HG03139 (cell line): ENCODE data around the gene CMPK2.
"Not testable (repeated sequence)": the region's sequence is repeated elsewhere in the genome, so short reads cannot be mapped to it uniquely, and the experiment has no call there.

Experiments used
- ATAC-seq: cut with Tn5 transposase; IDR thresholded peaks from one replicate; pipeline ENCODE4 v1.9.1; 2021; ENCODE audit not compliant: unreplicated experiment

CMPK2 gene

GRCh38 chr2:6865346-6866274 lies at the start of gene CMPK2:
CMPK2 (minus strand) TSS chr2:6865907; CDS start chr2:6865696, 211 bp downstream.
- peak; percentile 73 for ATAC-seq

GRCh38 chr2:6915399-6915798 lies 49.7 kb upstream of the CMPK2 start:
- ATAC-seq = no peak

GRCh38 chr2:6914828-6915227 lies 49.1 kb upstream of the CMPK2 start:
- no peak for ATAC-seq

- no peak for ATAC-seq
These were observed 47.9 kb upstream of the CMPK2 start for GRCh38 chr2:6913415-6914157.

GRCh38 chr2:6911721-6912120 lies 46.0 kb upstream of the CMPK2 start:
- ATAC-seq = no peak

- peak; percentile 99 for ATAC-seq
These were observed 44.0 kb upstream of the CMPK2 start for GRCh38 chr2:6909431-6910385.

- ATAC-seq = no peak
These were observed 42.6 kb upstream of the CMPK2 start for GRCh38 chr2:6908291-6908690.

- no peak for ATAC-seq
These were observed 40.5 kb upstream of the CMPK2 start for GRCh38 chr2:6906165-6906741.

GRCh38 chr2:6905668-6906067 lies 40.0 kb upstream of the CMPK2 start:
- ATAC-seq = no peak

GRCh38 chr2:6902581-6902980 lies 36.9 kb upstream of the CMPK2 start:
- not testable (repeated sequence) for ATAC-seq

- no peak for ATAC-seq
These were observed 31.4 kb upstream of the CMPK2 start for GRCh38 chr2:6896930-6897759.

- ATAC-seq = no peak
These were observed 28.3 kb upstream of the CMPK2 start for GRCh38 chr2:6893876-6894482.

- ATAC-seq = no peak
These were observed 23.0 kb upstream of the CMPK2 start for GRCh38 chr2:6888724-6889123.

GRCh38 chr2:6887751-6888192 lies 22.1 kb upstream of the CMPK2 start:
- ATAC-seq = no peak

- ATAC-seq = no peak
These were observed 20.3 kb upstream of the CMPK2 start for GRCh38 chr2:6885968-6886367.

GRCh38 chr2:6885551-6885950 lies 19.8 kb upstream of the CMPK2 start:
- ATAC-seq = no peak

GRCh38 chr2:6883448-6884122 lies 17.9 kb upstream of the CMPK2 start:
- ATAC-seq = no peak

GRCh38 chr2:6881516-6881915 lies 15.8 kb upstream of the CMPK2 start:
- no peak for ATAC-seq

GRCh38 chr2:6881046-6881445 lies 15.3 kb upstream of the CMPK2 start:
- ATAC-seq = no peak
